GM12872 (cell line): ENCODE measurements around the gene DNAH2.

Source experiments
- TF ChIP-seq, protein P1 (sequence below): IDR thresholded peaks from 3 replicates; pipeline ENCODE4 v1.5.1; 2011; ENCODE audit warnings: low read depth, mild to moderate bottlenecking, low read length, moderate library complexity; ENCODE audit not compliant: insufficient read depth

Gene DNAH2

GRCh38 chr17:7845359-7846062 is 128.0 kb downstream of the DNAH2 start:
- TF ChIP-seq, protein P1, sequence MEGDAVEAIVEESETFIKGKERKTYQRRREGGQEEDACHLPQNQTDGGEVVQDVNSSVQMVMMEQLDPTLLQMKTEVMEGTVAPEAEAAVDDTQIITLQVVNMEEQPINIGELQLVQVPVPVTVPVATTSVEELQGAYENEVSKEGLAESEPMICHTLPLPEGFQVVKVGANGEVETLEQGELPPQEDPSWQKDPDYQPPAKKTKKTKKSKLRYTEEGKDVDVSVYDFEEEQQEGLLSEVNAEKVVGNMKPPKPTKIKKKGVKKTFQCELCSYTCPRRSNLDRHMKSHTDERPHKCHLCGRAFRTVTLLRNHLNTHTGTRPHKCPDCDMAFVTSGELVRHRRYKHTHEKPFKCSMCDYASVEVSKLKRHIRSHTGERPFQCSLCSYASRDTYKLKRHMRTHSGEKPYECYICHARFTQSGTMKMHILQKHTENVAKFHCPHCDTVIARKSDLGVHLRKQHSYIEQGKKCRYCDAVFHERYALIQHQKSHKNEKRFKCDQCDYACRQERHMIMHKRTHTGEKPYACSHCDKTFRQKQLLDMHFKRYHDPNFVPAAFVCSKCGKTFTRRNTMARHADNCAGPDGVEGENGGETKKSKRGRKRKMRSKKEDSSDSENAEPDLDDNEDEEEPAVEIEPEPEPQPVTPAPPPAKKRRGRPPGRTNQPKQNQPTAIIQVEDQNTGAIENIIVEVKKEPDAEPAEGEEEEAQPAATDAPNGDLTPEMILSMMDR = no peak

DNA sequence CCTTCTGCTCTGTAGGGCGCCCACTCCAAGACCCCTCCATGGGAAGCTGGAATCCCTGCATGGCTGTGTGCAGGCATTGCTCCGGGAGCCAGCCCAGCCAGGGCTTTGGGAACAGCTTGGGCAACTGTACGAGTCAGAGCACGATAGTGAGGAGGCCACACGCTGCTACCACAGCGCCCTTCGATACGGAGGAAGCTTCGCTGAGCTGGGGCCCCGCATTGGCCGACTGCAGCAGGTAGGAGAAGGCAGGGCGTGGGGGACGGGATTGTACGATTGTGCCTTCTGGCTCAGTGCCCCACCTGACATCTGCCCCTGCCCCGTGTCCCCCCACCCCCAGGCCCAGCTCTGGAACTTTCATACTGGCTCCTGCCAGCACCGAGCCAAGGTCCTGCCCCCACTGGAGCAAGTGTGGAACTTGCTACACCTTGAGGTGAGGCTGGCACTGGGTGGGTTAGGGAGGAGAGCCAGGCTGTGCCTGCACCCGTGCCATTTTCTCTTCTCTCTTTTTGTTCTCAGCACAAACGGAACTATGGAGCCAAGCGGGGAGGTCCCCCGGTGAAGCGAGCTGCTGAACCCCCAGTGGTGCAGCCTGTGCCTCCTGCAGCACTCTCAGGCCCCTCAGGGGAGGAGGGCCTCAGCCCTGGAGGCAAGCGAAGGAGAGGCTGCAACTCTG is 128.7 kb downstream of the DNAH2 start:
- TF ChIP-seq, protein P1 = no peak

DNA sequence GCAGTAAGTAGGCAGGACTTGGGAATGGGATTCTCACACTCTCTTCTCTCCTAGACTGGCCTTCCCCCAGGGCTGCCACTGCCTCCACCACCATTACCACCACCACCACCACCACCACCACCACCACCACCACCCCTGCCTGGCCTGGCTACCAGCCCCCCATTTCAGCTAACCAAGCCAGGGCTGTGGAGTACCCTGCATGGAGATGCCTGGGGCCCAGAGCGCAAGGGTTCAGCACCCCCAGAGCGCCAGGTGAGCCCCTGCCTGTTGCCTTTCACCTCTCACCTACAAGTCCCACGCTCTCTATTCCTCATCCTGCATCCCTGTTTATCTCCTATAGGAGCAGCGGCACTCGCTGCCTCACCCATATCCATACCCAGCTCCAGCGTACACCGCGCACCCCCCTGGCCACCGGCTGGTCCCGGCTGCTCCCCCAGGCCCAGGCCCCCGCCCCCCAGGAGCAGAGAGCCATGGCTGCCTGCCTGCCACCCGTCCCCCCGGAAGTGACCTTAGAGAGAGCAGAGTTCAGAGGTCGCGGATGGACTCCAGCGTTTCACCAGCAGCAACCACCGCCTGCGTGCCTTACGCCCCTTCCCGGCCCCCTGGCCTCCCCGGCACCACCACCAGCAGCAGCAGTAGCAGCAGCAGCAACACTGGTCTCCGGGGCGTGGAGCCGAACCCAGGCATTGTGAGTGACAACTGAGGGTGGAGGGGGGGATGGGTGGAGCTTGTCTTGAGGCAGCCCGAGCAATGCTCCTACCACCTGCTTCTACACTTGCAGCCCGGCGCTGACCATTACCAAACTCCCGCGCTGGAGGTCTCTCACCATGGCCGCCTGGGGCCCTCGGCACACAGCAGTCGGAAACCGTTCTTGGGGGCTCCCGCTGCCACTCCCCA is 129.5 kb downstream of the DNAH2 start:
- TF ChIP-seq, protein P1 = no peak

GRCh38 chr17:7848131-7848579 is 130.6 kb downstream of the DNAH2 start:
- TF ChIP-seq, protein P1 = no peak

GRCh38 chr17:7848739-7849129 is 131.2 kb downstream of the DNAH2 start:
- TF ChIP-seq, protein P1 = no peak

DNA sequence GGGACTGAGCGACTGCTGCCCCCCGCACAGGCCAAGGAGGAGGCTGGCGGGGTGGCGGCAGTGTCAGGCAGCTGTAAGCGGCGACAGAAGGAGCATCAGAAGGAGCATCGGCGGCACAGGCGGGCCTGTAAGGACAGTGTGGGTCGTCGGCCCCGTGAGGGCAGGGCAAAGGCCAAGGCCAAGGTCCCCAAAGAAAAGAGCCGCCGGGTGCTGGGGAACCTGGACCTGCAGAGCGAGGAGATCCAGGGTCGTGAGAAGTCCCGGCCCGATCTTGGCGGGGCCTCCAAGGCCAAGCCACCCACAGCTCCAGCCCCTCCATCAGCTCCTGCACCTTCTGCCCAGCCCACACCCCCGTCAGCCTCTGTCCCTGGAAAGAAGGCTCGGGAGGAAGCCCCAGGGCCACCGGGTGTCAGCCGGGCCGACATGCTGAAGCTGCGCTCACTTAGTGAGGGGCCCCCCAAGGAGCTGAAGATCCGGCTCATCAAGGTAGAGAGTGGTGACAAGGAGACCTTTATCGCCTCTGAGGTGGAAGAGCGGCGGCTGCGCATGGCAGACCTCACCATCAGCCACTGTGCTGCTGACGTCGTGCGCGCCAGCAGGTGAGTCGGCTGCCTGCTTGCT is 131.7 kb downstream of the DNAH2 start:
- TF ChIP-seq, protein P1 = no peak
